WERI-Rb-1 (cell line): ENCODE data around the gene ANKRD33B.

ENCODE experiments used
- DNase-seq: peaks from one replicate; pipeline ENCODE4 v3.0.0-alpha.2; 2020
- H3K27ac ChIP-seq: fragments of 250-450 bp; sonication (Bioruptor Pico); 2 replicates; pipeline ENCODE4 v1.5.1; 2020; ENCODE audit warnings: mild to moderate bottlenecking, moderate library complexity
- H3K27me3 ChIP-seq: fragments of 250-450 bp; sonication (Bioruptor Pico); 2 replicates; pipeline ENCODE4 v1.5.1; 2021; ENCODE audit warnings: mild to moderate bottlenecking, low read depth, moderate library complexity; ENCODE audit not compliant: insufficient read depth, severe bottlenecking
- H3K36me3 ChIP-seq: fragments of 250-450 bp; sonication (Bioruptor Pico); 2 replicates; pipeline ENCODE4 v1.5.1; 2020; ENCODE audit warnings: mild to moderate bottlenecking, moderate library complexity
- H3K4me3 ChIP-seq: 2 replicates; pipeline ENCODE4 v1.5.1; 2011; ENCODE audit warnings: low read depth, mild to moderate bottlenecking, control low read depth, low read length
- H3K9me3 ChIP-seq: fragments of 250-450 bp; sonication (Bioruptor Pico); 2 replicates; pipeline ENCODE4 v1.5.1; 2021; ENCODE audit warnings: mild to moderate bottlenecking, moderate library complexity; ENCODE audit not compliant: severe bottlenecking
- CTCF ChIP-seq: IDR thresholded peaks from 2 replicates; pipeline ENCODE4 v1.5.1; 2011; ENCODE audit warnings: low read depth, mild to moderate bottlenecking, control low read depth, inconsistent platforms, low read length

Gene ANKRD33B

GRCh38 chr5:10653751-10654400, 90.0 kb downstream of the ANKRD33B start:
- no peaks in the 10 kb centered on the region for H3K9me3 ChIP-seq
- peaks cover 78% of the 10 kb centered on the region for H3K36me3 ChIP-seq
- no peak overlapping the region for H3K4me3 ChIP-seq
- DNase-seq: no peak
- H3K27ac ChIP-seq: no peak overlapping the region
- no peaks in the 10 kb centered on the region for H3K27me3 ChIP-seq
- TF ChIP-seq CTCF: no peak

GRCh38 chr5:10654566-10654965, 90.7 kb downstream of the ANKRD33B start:
- Histone ChIP-seq H3K36me3 (peaks cover 73% of the 10 kb centered on the region), H3K4me3 (no peak overlapping the region), H3K27me3 (no peaks in the 10 kb centered on the region), H3K27ac (no peak overlapping the region), H3K9me3 (no peaks in the 10 kb centered on the region)
- DNase-seq: no peak
- no peak for TF ChIP-seq CTCF

- no peak for TF ChIP-seq CTCF
- Histone ChIP-seq H3K27ac (no peak overlapping the region), H3K27me3 (no peaks in the 10 kb centered on the region), H3K4me3 (no peak overlapping the region), H3K9me3 (no peaks in the 10 kb centered on the region), H3K36me3 (peaks cover 65% of the 10 kb centered on the region)
- DNase-seq: no peak
These were observed 91.5 kb downstream of the ANKRD33B start for GRCh38 chr5:10655161-10655971.

GRCh38 chr5:10655972-10656830, 92.3 kb downstream of the ANKRD33B start:
- Histone ChIP-seq H3K4me3 (no peak overlapping the region), H3K27me3 (no peaks in the 10 kb centered on the region), H3K27ac (no peak overlapping the region), H3K36me3 (peaks cover 56% of the 10 kb centered on the region), H3K9me3 (no peaks in the 10 kb centered on the region)
- TF ChIP-seq CTCF: no peak
- DNase-seq: no peak

- H3K36me3 ChIP-seq: peaks cover 37% of the 10 kb centered on the region
- no peaks in the 10 kb centered on the region for H3K27me3 ChIP-seq
- H3K9me3 ChIP-seq: no peaks in the 10 kb centered on the region
- DNase-seq: no peak
- no peak overlapping the region for H3K4me3 ChIP-seq
- no peak overlapping the region for H3K27ac ChIP-seq
- TF ChIP-seq CTCF: no peak
These were observed 94.4 kb downstream of the ANKRD33B start for GRCh38 chr5:10658265-10658664.
